ENCODE results near the gene ICAM5.
A peak's percentile ranks its signal among the peaks of the same experiment; 100 is the strongest.
"Not testable (repeated sequence)": the region's sequence is repeated elsewhere in the genome, so short reads cannot be mapped to it uniquely, and the experiment has no call there.

ICAM5 gene

GRCh38 chr19:10320602-10321416 is 31.1 kb downstream of the ICAM5 start:
- no peak for FAIRE-seq

GRCh38 chr19:10321417-10321797 is 31.7 kb downstream of the ICAM5 start:
- DNase-seq (ENCODE audit: low spot score) (no peak), FAIRE-seq (no peak)

More at GRCh38 chr19:10320602-10321416, 31.1 kb downstream of the ICAM5 start:
- DNase-seq (ENCODE audit: low spot score) = no peak

- no peak for DNase-seq (ENCODE audit: low spot score)
- FAIRE-seq = no peak
Measured at GRCh38 chr19:10321874-10322835, 32.4 kb downstream of the ICAM5 start.

GRCh38 chr19:10325732-10326131 is 36.0 kb downstream of the ICAM5 start:
- FAIRE-seq (no peak), DNase-seq (ENCODE audit: low spot score) (no peak)

GRCh38 chr19:10327793-10328192 is 38.0 kb downstream of the ICAM5 start:
- DNase-seq (ENCODE audit: low spot score) = no peak

GRCh38 chr19:10328558-10329429 is 39.0 kb downstream of the ICAM5 start:
- no peak for FAIRE-seq
- DNase-seq (ENCODE audit: low spot score) = no peak

More at GRCh38 chr19:10327793-10328192, 38.0 kb downstream of the ICAM5 start:
- FAIRE-seq = no peak

- no peak for DNase-seq (ENCODE audit: low spot score)
- FAIRE-seq = no peak
Measured at GRCh38 chr19:10329555-10329954, 39.8 kb downstream of the ICAM5 start.

GRCh38 chr19:10332158-10332964 is 42.6 kb downstream of the ICAM5 start:
- DNase-seq (ENCODE audit: low spot score) (no peak), FAIRE-seq (no peak)

- DNase-seq (ENCODE audit: low spot score) (peak; percentile 90), FAIRE-seq (peak; percentile 85)
Measured at GRCh38 chr19:10332965-10333757, 43.4 kb downstream of the ICAM5 start, which contains the start of gene RAVER1. Gene RAVER1 (minus strand): TSS chr19:10333529. CDS start chr19:10333507, 22 bp downstream.

- DNase-seq (ENCODE audit: low spot score) = no peak
Measured at GRCh38 chr19:10333758-10334587, 44.2 kb downstream of the ICAM5 start.

GRCh38 chr19:10334588-10335351 is 45.0 kb downstream of the ICAM5 start:
- FAIRE-seq (peak; percentile 82), DNase-seq (ENCODE audit: low spot score) (peak; percentile 84)

More at GRCh38 chr19:10333758-10334587, 44.2 kb downstream of the ICAM5 start:
- no peak for FAIRE-seq

GRCh38 chr19:10335352-10335985 is 45.7 kb downstream of the ICAM5 start:
- DNase-seq (ENCODE audit: low spot score) (no peak), FAIRE-seq (no peak)

GRCh38 chr19:10336725-10337124 is 47.0 kb downstream of the ICAM5 start:
- not testable (repeated sequence) for DNase-seq (ENCODE audit: low spot score); FAIRE-seq

GRCh38 chr19:10338940-10339339 is 49.2 kb downstream of the ICAM5 start:
- DNase-seq (ENCODE audit: low spot score) (no peak), FAIRE-seq (no peak)

- DNase-seq (ENCODE audit: low spot score) (no peak), FAIRE-seq (no peak)
Measured at GRCh38 chr19:10339380-10339960, 49.7 kb downstream of the ICAM5 start, which contains the start of gene ICAM3. Gene ICAM3 (minus strand): TSS chr19:10339624. CDS start chr19:10339614, 10 bp downstream.

- FAIRE-seq (no peak), DNase-seq (ENCODE audit: low spot score) (no peak)
Measured at GRCh38 chr19:10339977-10340376, 50.2 kb downstream of the ICAM5 start.

GRCh38 chr19:10343495-10343894 is 53.7 kb downstream of the ICAM5 start:
- DNase-seq (ENCODE audit: low spot score) = no peak
- FAIRE-seq = no peak

Data from RCC 7860 (cell line).